ENCODE measurements around the gene RASGRF2. TPM values are rescaled to one million over a fixed set of nuclear protein-coding genes. Genes with fewer than 3 reads are reported as not detected.

RASGRF2 gene
- total and polyA plus RNA-seq, 8 donors = 0.63 to 9.0 (median 4.0) TPM

- DNase-seq = no peak
- Histone ChIP-seq H3K4me3 (no peak overlapping the region), H3K27ac (no peak overlapping the region), H3K4me1 (no peaks in the 10 kb centered on the region), H3K9me3 (no peaks in the 10 kb centered on the region), H3K36me3 (no peaks in the 10 kb centered on the region), H3K27me3 (no peaks in the 10 kb centered on the region)
- intact Hi-C loops (cut with DNase I; ENCODE audit: low total_unique reads) = no loop called here
- WGBS, 5 donors = 63 to 95% (median 83%) methylated on average over 1 of the region's 1 CpG
- TF ChIP-seq POLR2A (IDR thresholded peaks at IDR 0.05) (no peak), POLR2AphosphoS5 (IDR thresholded peaks at IDR 0.05) (no peak), CTCF (IDR thresholded peaks at IDR 0.05) (no peak), EP300 (IDR thresholded peaks at IDR 0.05) (no peak)
These were observed 28.8 kb upstream of the RASGRF2 start for GRCh38 chr5:80931411-80931810.

- Histone ChIP-seq H3K36me3 (no peaks in the 10 kb centered on the region), H3K27me3 (no peaks in the 10 kb centered on the region), H3K4me3 (no peak overlapping the region), H3K9me3 (no peaks in the 10 kb centered on the region), H3K4me1 (no peaks in the 10 kb centered on the region), H3K27ac (no peak overlapping the region)
- 91 to 98% (median 94%) methylated on average over 2 of the region's 2 CpGs for WGBS, 5 donors
- TF ChIP-seq POLR2AphosphoS5 (IDR thresholded peaks at IDR 0.05) (no peak), EP300 (IDR thresholded peaks at IDR 0.05) (no peak), CTCF (IDR thresholded peaks at IDR 0.05) (no peak), POLR2A (IDR thresholded peaks at IDR 0.05) (no peak)
- intact Hi-C loops (cut with DNase I; ENCODE audit: low total_unique reads) = no loop called here
- DNase-seq = no peak
These were observed 27.1 kb upstream of the RASGRF2 start for GRCh38 chr5:80933036-80933435.

GRCh38 chr5:80934751-80935150, 25.4 kb upstream of the RASGRF2 start:
- WGBS, 5 donors = 84 to 99% (median 91%) methylated on average over 4 of the region's 4 CpGs
- Histone ChIP-seq H3K4me3 (no peak overlapping the region), H3K36me3 (no peaks in the 10 kb centered on the region), H3K9me3 (no peaks in the 10 kb centered on the region), H3K27ac (no peak overlapping the region), H3K27me3 (no peaks in the 10 kb centered on the region), H3K4me1 (no peaks in the 10 kb centered on the region)
- no peak for DNase-seq
- intact Hi-C loops (cut with DNase I; ENCODE audit: low total_unique reads) = no loop called here
- TF ChIP-seq CTCF (IDR thresholded peaks at IDR 0.05) (no peak), POLR2AphosphoS5 (IDR thresholded peaks at IDR 0.05) (no peak), POLR2A (IDR thresholded peaks at IDR 0.05) (no peak), EP300 (IDR thresholded peaks at IDR 0.05) (no peak)

- DNase-seq = peak in 1 of 2 donors; percentile 16
- intact Hi-C loops (cut with DNase I; ENCODE audit: low total_unique reads) = no loop called here
- 40 to 53% (median 50%) methylated on average over 3 of the region's 3 CpGs for WGBS, 5 donors
These were observed 24.3 kb upstream of the RASGRF2 start for GRCh38 chr5:80935811-80936385.

More at GRCh38 chr5:80935811-80936385, 24.3 kb upstream of the RASGRF2 start:
- Histone ChIP-seq H3K4me3 (no peak overlapping the region), H3K9me3 (no peaks in the 10 kb centered on the region), H3K36me3 (no peaks in the 10 kb centered on the region), H3K27ac (no peak overlapping the region), H3K4me1 (no peaks in the 10 kb centered on the region), H3K27me3 (no peaks in the 10 kb centered on the region)
- TF ChIP-seq POLR2AphosphoS5 (IDR thresholded peaks at IDR 0.05) (no peak), EP300 (IDR thresholded peaks at IDR 0.05) (no peak), POLR2A (IDR thresholded peaks at IDR 0.05) (no peak), CTCF (IDR thresholded peaks at IDR 0.05) (no peak)
